Measurements from ENCODE around the gene RNF121. TPM values are rescaled to one million over a fixed set of nuclear protein-coding genes. Genes with fewer than 3 reads are reported as not detected.

RNF121 gene
- total and polyA plus RNA-seq, 2 of the 8 experiments (the other 6 are each of a cell fraction or from before 2014, with no cell fraction given) = 39.7 to 51.6 TPM

GRCh38 chr11:71990701-71991100 lies 61.9 kb downstream of the RNF121 start (continued):
- TF ChIP-seq ASH2L (IDR thresholded peaks at IDR 0.05; ENCODE audit: low read length) (no peak), RAD21 (IDR thresholded peaks at IDR 0.05 in 1 of 2, conservative IDR thresholded peaks at IDR 0.05 in 1 of 2; ENCODE audit: low read depth in 2 of 2, low read length in 2 of 2) (no peak), PHF8 (conservative IDR thresholded peaks at IDR 0.05; ENCODE audit: low read depth, low read length) (no peak)

Data from H1 (cell line).